GM19468 (cell line): ENCODE measurements around the gene TOMM22.

Experiments used
- ATAC-seq: cut with Tn5 transposase; IDR thresholded peaks from one replicate; pipeline ENCODE4 v1.9.1; 2021; ENCODE audit warnings: mild to moderate bottlenecking, moderate library complexity, moderate number of reproducible peaks; ENCODE audit not compliant: unreplicated experiment; ENCODE audit errors: extremely low read depth

Gene TOMM22

DNA sequence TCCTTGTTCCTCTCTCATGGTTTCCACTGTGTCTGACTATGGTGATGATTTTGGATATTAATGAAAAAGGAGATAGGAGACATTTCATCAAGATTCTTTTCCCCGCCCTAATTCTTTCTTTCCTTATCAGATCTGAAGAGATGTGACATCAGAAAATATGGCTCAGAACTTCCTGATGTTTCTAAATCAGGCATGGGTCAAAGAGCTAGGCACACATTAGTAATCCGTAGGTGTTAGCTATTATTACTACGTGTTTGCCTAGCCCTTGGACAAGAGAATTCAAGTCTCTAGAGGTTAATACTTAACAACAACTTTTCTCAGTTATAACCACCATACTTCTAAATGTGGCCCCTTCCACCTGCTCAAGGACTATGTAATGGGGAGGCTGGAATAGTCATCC is 13.2 kb downstream of the TOMM22 start:
- no peak for ATAC-seq

- ATAC-seq, result no peak
Measured at GRCh38 chr22:38696606-38697424, 15.1 kb downstream of the TOMM22 start.

- ATAC-seq, result no peak
Measured at GRCh38 chr22:38697425-38698089, 15.8 kb downstream of the TOMM22 start.

DNA sequence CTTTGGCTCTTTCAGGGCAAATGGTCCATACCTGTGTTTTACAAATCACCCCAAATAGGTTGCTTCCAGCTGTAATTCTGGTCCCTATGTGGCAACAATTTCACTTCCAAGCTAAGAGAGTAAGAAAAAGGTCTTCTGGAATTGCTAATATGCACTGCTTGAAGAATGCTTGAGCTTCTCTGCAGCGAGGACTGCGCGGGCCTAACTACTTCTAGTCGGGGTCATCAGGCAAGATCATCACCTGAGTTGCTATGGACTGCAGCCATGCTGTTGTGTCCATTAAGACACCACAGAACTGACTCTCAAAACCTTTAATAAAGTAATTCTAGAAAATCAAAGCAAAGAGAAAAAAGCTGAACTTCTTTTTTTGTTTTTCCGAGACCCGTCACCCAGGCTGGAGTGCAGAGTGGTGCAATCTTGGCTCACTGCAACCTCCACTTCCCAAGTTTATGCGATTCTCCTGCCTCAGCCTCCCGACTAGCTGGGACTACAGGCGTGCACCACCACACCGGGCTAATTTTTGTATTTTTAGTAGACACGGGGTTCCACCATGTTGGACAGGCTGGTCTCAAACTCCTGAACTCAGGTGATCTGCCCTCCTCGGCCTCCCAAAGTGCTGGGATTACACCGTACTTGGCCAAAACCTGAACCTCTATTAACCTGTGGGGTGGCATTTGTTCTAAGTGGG is 16.8 kb downstream of the TOMM22 start:
- ATAC-seq, result no peak

DNA sequence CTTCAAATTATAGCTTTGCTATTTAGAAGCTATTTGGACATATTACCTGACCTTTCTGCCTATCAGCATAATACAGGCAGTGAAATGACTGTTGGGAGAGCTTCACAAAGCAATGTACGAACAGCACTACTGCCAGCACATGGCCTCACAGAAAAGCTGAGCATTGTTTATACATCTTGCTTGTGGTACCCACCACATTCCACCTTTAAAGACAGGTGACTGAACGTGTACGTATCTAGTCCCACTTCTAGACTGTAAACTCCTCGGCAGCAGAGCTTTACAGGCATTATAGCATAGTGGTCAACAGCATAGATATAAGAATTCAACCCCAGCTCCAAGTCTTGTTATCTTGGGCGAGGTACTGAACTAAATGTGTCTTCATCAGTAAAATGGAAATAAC is 17.4 kb downstream of the TOMM22 start:
- ATAC-seq, result no peak

GRCh38 chr22:38699784-38700183 is 18.0 kb downstream of the TOMM22 start:
- no peak for ATAC-seq

- no peak for ATAC-seq
Measured at GRCh38 chr22:38700270-38700788, 18.6 kb downstream of the TOMM22 start.

GRCh38 chr22:38700789-38701628 is 19.3 kb downstream of the TOMM22 start, which contains the start of gene JOSD1:
JOSD1 (minus strand) TSS chr22:38700943; CDS start chr22:38699987, 956 bp downstream.
- ATAC-seq, result peak; percentile 28

- no peak for ATAC-seq
Measured at GRCh38 chr22:38704654-38705234, 23.0 kb downstream of the TOMM22 start.

GRCh38 chr22:38705235-38706100 is 23.7 kb downstream of the TOMM22 start, which contains the start of gene GTPBP1:
GTPBP1 (plus strand) TSS chr22:38705944; CDS start chr22:38705956, 12 bp downstream.
- peak; percentile 49 for ATAC-seq

DNA sequence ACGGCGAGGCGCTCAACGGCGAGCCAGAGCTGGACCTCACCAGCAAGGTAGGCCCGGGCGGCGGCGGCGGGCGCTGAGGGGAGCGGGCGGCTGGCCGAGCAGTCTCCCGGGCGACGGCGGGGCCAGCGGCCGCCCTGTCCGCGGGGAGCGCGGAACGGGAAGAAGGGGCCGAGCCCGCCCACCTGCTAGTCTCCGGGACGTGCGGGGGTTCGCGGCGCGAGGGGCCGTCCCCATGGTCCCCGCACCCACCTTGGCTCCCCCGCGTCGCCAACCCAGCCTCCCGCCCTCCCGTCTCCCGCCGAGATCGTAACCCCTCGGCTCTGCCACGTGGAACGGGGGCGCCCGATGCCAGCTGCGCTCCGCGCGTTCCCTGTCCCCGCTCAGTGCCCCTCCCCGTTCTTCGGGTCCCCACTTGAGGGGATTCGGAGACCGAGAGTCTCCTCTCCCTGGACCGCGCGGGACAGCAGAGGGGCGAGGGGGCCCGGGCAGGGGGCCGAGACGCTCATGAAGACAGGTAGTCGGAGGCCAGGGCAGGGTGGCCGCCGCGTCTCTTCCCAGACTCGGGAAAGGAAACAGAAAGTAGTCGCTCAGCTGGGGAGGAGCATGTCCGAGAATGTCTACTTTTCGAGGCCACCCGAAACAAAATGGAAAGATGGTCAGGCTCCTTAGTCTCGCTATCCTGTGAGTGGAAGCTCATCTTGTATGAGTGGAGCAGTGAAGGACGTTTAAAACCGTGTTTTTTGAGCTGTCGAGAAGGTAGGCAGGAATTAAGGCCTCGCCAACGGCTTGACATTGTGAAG is 24.5 kb downstream of the TOMM22 start:
- ATAC-seq, result no peak

DNA sequence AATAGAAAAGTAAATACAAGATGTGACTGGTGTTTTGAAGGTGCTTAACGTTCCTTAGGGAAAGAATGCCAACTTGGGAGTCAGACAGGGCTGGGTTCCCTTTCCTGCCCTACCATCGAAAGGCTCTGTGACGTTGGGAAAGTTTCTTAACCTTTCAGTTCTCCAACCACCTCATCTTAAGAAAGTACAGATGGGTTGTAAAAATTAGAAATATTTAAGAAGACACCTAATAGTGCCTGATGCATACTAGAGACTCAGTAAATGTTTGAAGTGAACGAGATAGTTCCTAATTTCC is 25.1 kb downstream of the TOMM22 start:
- ATAC-seq, result no peak

- ATAC-seq, result no peak
Measured at GRCh38 chr22:38707346-38707745, 25.6 kb downstream of the TOMM22 start.

DNA sequence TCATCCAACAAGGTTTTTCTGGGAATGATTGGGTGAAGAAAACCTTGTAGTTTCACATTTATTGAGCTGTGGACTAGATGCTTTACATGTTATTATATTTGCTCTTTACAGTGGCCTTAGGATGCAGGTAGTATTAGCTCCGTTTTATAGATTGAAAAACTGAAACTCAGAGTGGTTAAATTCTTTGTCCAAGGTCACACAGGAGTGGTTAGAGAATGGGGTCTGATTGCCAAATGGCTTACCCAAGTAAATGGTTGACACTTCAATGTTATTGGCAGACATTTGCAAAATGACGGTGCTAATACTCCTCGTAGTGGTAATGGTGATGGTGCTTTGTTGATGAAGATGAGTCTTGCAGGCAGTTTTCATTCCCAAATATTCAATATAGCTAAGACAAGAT is 26.2 kb downstream of the TOMM22 start:
- no peak for ATAC-seq

DNA sequence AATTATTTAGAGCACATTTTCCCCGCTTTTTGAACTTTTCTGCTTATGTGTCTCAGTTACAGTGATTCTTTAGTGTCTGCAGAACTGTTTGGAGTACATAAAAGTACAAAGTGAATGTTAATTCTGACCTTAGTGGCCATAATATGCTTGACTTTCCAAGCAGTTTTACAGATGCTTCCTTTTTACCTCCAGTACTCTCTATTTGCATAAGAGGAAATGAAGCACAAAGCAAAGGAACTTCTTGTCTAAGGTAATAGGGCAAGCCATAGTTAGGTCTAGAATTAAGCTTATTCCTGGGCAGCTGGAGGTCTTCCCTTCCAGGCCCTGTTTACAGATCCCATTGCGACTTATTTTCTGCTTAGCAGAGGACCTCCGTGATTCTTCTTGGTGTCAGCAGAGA is 27.5 kb downstream of the TOMM22 start:
- no peak for ATAC-seq

DNA sequence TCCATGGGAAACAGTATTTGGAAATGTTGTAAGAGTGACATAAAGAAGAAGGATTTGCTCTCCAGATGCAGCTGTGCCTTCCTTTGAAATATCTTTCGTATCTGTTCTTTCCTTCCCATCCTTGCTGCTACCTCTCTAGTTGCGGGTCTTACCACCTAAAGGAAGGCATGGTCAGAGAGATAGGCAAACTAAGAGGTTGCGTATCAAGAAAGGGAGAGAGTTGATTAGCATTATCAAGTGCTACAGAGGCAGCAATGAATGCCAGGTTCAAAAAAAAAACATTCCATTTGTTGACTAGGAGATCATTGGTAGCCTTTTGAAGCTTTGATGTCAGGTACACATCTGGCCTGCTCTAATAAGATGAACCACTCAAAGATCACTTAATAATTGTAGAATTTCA is 28.6 kb downstream of the TOMM22 start:
- ATAC-seq, result no peak

GRCh38 chr22:38710866-38711265 is 29.1 kb downstream of the TOMM22 start:
- ATAC-seq, result no peak
